ENCODE data around the gene GPNMB. TPM values are rescaled to one million over a fixed set of nuclear protein-coding genes. Genes with fewer than 3 reads are reported as not detected.

GPNMB gene
- total RNA-seq, 1 donor = 380 TPM

- Histone ChIP-seq H3K4me2 (ENCODE audit: insufficient read depth, low read length) (peak overlapping the region; percentile 39), H2AFZ (ENCODE audit: low read length) (peak overlapping the region; percentile 51), H3K36me3 (ENCODE audit: insufficient read depth, low read length) (peaks cover 19% of the 10 kb centered on the region), H3K27me3 (ENCODE audit: insufficient read depth, low read length) (no peaks in the 10 kb centered on the region), H3K4me3 (ENCODE audit: insufficient read depth, low read length) (peak overlapping the region; percentile 51), H3K27ac (ENCODE audit: low read depth, low read length) (no peak overlapping the region), H3K4me1 (ENCODE audit: insufficient read depth, low read length) (no peaks in the 10 kb centered on the region), H3K79me2 (ENCODE audit: insufficient read depth, low read length) (no peaks in the 10 kb centered on the region), H3K9me3 (ENCODE audit: low read depth, low read length) (no peaks in the 10 kb centered on the region), H4K20me1 (ENCODE audit: insufficient read depth, low read length) (no peaks in the 10 kb centered on the region)
- no peak for DNase-seq (ENCODE audit: insufficient read length, low spot score, missing footprints)
- no peak for TF ChIP-seq CTCF (IDR thresholded peaks at IDR 0.05; ENCODE audit: extremely low read depth, low read depth, low read length)
Observed at GRCh38 chr7:23205577-23205908, 41.0 kb upstream of the GPNMB start.

GRCh38 chr7:23205909-23206767, 40.4 kb upstream of the GPNMB start:
- DNase-seq (ENCODE audit: insufficient read length, low spot score, missing footprints) = no peak
- no peaks in the 10 kb centered on the region for H3K4me1 ChIP-seq (ENCODE audit: insufficient read depth, low read length)

GRCh38 chr7:23207021-23207420, 39.6 kb upstream of the GPNMB start:
- no peak for TF ChIP-seq CTCF (IDR thresholded peaks at IDR 0.05; ENCODE audit: extremely low read depth, low read depth, low read length)

More at GRCh38 chr7:23205909-23206767, 40.4 kb upstream of the GPNMB start:
- Histone ChIP-seq H3K27ac (ENCODE audit: low read depth, low read length) (no peak overlapping the region), H3K9me3 (ENCODE audit: low read depth, low read length) (no peaks in the 10 kb centered on the region), H3K36me3 (ENCODE audit: insufficient read depth, low read length) (peaks cover 13% of the 10 kb centered on the region), H3K27me3 (ENCODE audit: insufficient read depth, low read length) (no peaks in the 10 kb centered on the region), H3K4me2 (ENCODE audit: insufficient read depth, low read length) (peak overlapping the region; percentile 39), H3K79me2 (ENCODE audit: insufficient read depth, low read length) (no peaks in the 10 kb centered on the region), H3K4me3 (ENCODE audit: insufficient read depth, low read length) (peak overlapping the region; percentile 51), H2AFZ (ENCODE audit: low read length) (peak overlapping the region; percentile 83), H4K20me1 (ENCODE audit: insufficient read depth, low read length) (no peaks in the 10 kb centered on the region)
- TF ChIP-seq CTCF (IDR thresholded peaks at IDR 0.05; ENCODE audit: extremely low read depth, low read depth, low read length) = no peak

GRCh38 chr7:23207884-23208283, 38.7 kb upstream of the GPNMB start:
- DNase-seq (ENCODE audit: insufficient read length, low spot score, missing footprints) = no peak
- H3K4me3 ChIP-seq (ENCODE audit: insufficient read depth, low read length) = no peak overlapping the region
- TF ChIP-seq CTCF (IDR thresholded peaks at IDR 0.05; ENCODE audit: extremely low read depth, low read depth, low read length) = no peak

More at GRCh38 chr7:23207021-23207420, 39.6 kb upstream of the GPNMB start:
- Histone ChIP-seq H3K27ac (ENCODE audit: low read depth, low read length) (no peak overlapping the region), H3K4me1 (ENCODE audit: insufficient read depth, low read length) (no peaks in the 10 kb centered on the region), H3K4me2 (ENCODE audit: insufficient read depth, low read length) (no peak overlapping the region), H3K36me3 (ENCODE audit: insufficient read depth, low read length) (peaks cover 6% of the 10 kb centered on the region), H3K27me3 (ENCODE audit: insufficient read depth, low read length) (no peaks in the 10 kb centered on the region), H3K9me3 (ENCODE audit: low read depth, low read length) (no peaks in the 10 kb centered on the region), H4K20me1 (ENCODE audit: insufficient read depth, low read length) (no peaks in the 10 kb centered on the region), H2AFZ (ENCODE audit: low read length) (no peak overlapping the region), H3K4me3 (ENCODE audit: insufficient read depth, low read length) (no peak overlapping the region), H3K79me2 (ENCODE audit: insufficient read depth, low read length) (no peaks in the 10 kb centered on the region)
- no peak for DNase-seq (ENCODE audit: insufficient read length, low spot score, missing footprints)

More at GRCh38 chr7:23207884-23208283, 38.7 kb upstream of the GPNMB start:
- Histone ChIP-seq H3K9me3 (ENCODE audit: low read depth, low read length) (no peaks in the 10 kb centered on the region), H3K27ac (ENCODE audit: low read depth, low read length) (no peak overlapping the region), H3K4me1 (ENCODE audit: insufficient read depth, low read length) (no peaks in the 10 kb centered on the region), H4K20me1 (ENCODE audit: insufficient read depth, low read length) (no peaks in the 10 kb centered on the region), H3K27me3 (ENCODE audit: insufficient read depth, low read length) (no peaks in the 10 kb centered on the region), H2AFZ (ENCODE audit: low read length) (no peak overlapping the region), H3K4me2 (ENCODE audit: insufficient read depth, low read length) (no peak overlapping the region), H3K36me3 (ENCODE audit: insufficient read depth, low read length) (peaks cover 3% of the 10 kb centered on the region), H3K79me2 (ENCODE audit: insufficient read depth, low read length) (no peaks in the 10 kb centered on the region)
